ENCODE measurements around the gene CLK3.

Gene CLK3

GRCh38 chr15:74615508-74616365, at the start of gene CLK3 (continued):
- TF ChIP-seq ZNF518A (tag by site-specific recombination; conservative IDR thresholded peaks at IDR 0.05; ENCODE audit: low read depth), result 0 out of 2 replicates have a peak, but pooled peaks have one; percentile 44
- TF ChIP-seq INSM2 (tag by site-specific recombination; IDR thresholded peaks at IDR 0.05), result peak; percentile 15; the same call in 1 of the 2 replicates
- TF ChIP-seq ZNF660 (tag by site-specific recombination; IDR thresholded peaks at IDR 0.05), result peak; percentile 98
- TF ChIP-seq ZNF248 (tag by site-specific recombination; IDR thresholded peaks at IDR 0.05), result no peak
- TF ChIP-seq ZNF354C (tag by site-specific recombination; IDR thresholded peaks at IDR 0.05; ENCODE audit: borderline replicate concordance, low read depth), result no peak
- TF ChIP-seq ZNF670 (tag by site-specific recombination; IDR thresholded peaks at IDR 0.05; ENCODE audit: low read depth), result no peak
- peak; percentile 67; the same call in 1 of the 2 replicates for TF ChIP-seq ZSCAN18 (tag by site-specific recombination; IDR thresholded peaks at IDR 0.05)
- no peak for TF ChIP-seq ZNF837 (tag by site-specific recombination; IDR thresholded peaks at IDR 0.05)
- peak; percentile 11; the same call in 1 of the 2 replicates for TF ChIP-seq ZNF221 (tag by site-specific recombination; IDR thresholded peaks at IDR 0.05; ENCODE audit: borderline replicate concordance)
- TF ChIP-seq ZNF544 (tag by site-specific recombination; IDR thresholded peaks at IDR 0.05), result no peak
- TF ChIP-seq ZNF501 (tag by site-specific recombination; IDR thresholded peaks at IDR 0.05), result no peak
- peak; percentile 96 for TF ChIP-seq KLF10 (tag by site-specific recombination; IDR thresholded peaks at IDR 0.05)
- peak; percentile 25; the same call in 1 of the 2 replicates for TF ChIP-seq ZBTB17 (tag by site-specific recombination; IDR thresholded peaks at IDR 0.05)
- TF ChIP-seq ZNF654 (tag by site-specific recombination; IDR thresholded peaks at IDR 0.05; ENCODE audit: low read depth), result no peak
- TF ChIP-seq ZSCAN23 (tag by site-specific recombination; IDR thresholded peaks at IDR 0.05), result no peak
- TF ChIP-seq ZFP37 (tag by site-specific recombination; IDR thresholded peaks at IDR 0.05), result no peak
- peak; percentile 83 for TF ChIP-seq ZBTB20 (tag by site-specific recombination; IDR thresholded peaks at IDR 0.05)
- no peak for TF ChIP-seq ZNF701 (tag by site-specific recombination; IDR thresholded peaks at IDR 0.05)
- TF ChIP-seq ZSCAN16 (tag by site-specific recombination; IDR thresholded peaks at IDR 0.05), result no peak
- no peak for TF ChIP-seq ZNF324 (tag by site-specific recombination; IDR thresholded peaks at IDR 0.05)
- no peak for TF ChIP-seq REPIN1 (tag by site-specific recombination; IDR thresholded peaks at IDR 0.05; ENCODE audit: low read depth)
- TF ChIP-seq ZNF146 (tag by site-specific recombination; IDR thresholded peaks at IDR 0.05), result peak; percentile 17; the same call in 1 of the 2 replicates
- TF ChIP-seq ZNF433 (tag by site-specific recombination; IDR thresholded peaks at IDR 0.05; ENCODE audit: low read depth), result no peak
- peak; percentile 53; the same call in 1 of the 2 replicates for TF ChIP-seq ZNF10 (tag by site-specific recombination; IDR thresholded peaks at IDR 0.05)
- peak; percentile 41; the same call in 1 of the 2 replicates for TF ChIP-seq ZNF391 (tag by site-specific recombination; IDR thresholded peaks at IDR 0.05; ENCODE audit: borderline replicate concordance, low read depth)
- TF ChIP-seq ZNF18 (tag by site-specific recombination; IDR thresholded peaks at IDR 0.05), result no peak
- TF ChIP-seq ZBTB49 (tag by site-specific recombination; IDR thresholded peaks at IDR 0.05; ENCODE audit: low read depth), result no peak
- TF ChIP-seq ZSCAN30 (tag by site-specific recombination; IDR thresholded peaks at IDR 0.05), result peak; percentile 99

Data from HEK293 (cell line).